Measurements from ENCODE around the gene GAB3. TPM values are rescaled to one million over a fixed set of nuclear protein-coding genes. Genes with fewer than 3 reads are reported as not detected.
"Not testable (repeated sequence)": the region's sequence is repeated elsewhere in the genome, so short reads cannot be mapped to it uniquely, and the experiment has no call there.

GAB3 gene
- total RNA-seq, 4 donors from 2014 or later = 3.5 to 7.4 (median 5.0) TPM

- H3K4me3 ChIP-seq = no peak overlapping the region
- no peaks in the 10 kb centered on the region for H3K36me3 ChIP-seq
- no peak overlapping the region for H3K27ac ChIP-seq
- no peaks in the 10 kb centered on the region for H3K27me3 ChIP-seq
- no peaks in the 10 kb centered on the region for H3K9me3 ChIP-seq
- no peak for DNase-seq
- no peaks in the 10 kb centered on the region for H3K4me1 ChIP-seq
- no peak for TF ChIP-seq POLR2A (IDR thresholded peaks at IDR 0.05)
- no peak for TF ChIP-seq CTCF (IDR thresholded peaks at IDR 0.05)
Measured at GRCh38 chrX:154693394-154693793, 57.5 kb downstream of the GAB3 start.

- DNase-seq, H3K4me1 ChIP-seq, H3K36me3 ChIP-seq, H3K4me3 ChIP-seq, H3K27me3 ChIP-seq, H3K9me3 ChIP-seq, H3K27ac ChIP-seq: not testable (repeated sequence)
Measured at GRCh38 chrX:154690438-154690837, 60.4 kb downstream of the GAB3 start.

GRCh38 chrX:154672084-154672483 lies 78.8 kb downstream of the GAB3 start:
- not testable (repeated sequence) for H3K36me3 ChIP-seq

GRCh38 chrX:154670848-154671247 lies 80.0 kb downstream of the GAB3 start:
- not testable (repeated sequence) for H3K27ac ChIP-seq, H3K36me3 ChIP-seq, H3K4me1 ChIP-seq, DNase-seq, H3K27me3 ChIP-seq, H3K9me3 ChIP-seq, H3K4me3 ChIP-seq

More at GRCh38 chrX:154672084-154672483, 78.8 kb downstream of the GAB3 start:
- not testable (repeated sequence) for H3K27me3 ChIP-seq, H3K27ac ChIP-seq, DNase-seq, H3K4me1 ChIP-seq, H3K9me3 ChIP-seq, H3K4me3 ChIP-seq

GRCh38 chrX:154661899-154662298 lies 89.0 kb downstream of the GAB3 start:
- Histone ChIP-seq H3K27ac (peak overlapping the region in 1 of 4 donors; percentile 10), H3K36me3 (no peaks in the 10 kb centered on the region), H3K9me3 (no peaks in the 10 kb centered on the region), H3K27me3 (no peaks in the 10 kb centered on the region), H3K4me3 (no peak overlapping the region), H3K4me1 (no peaks in the 10 kb centered on the region)
- no peak for DNase-seq
- no peak for TF ChIP-seq POLR2A (IDR thresholded peaks at IDR 0.05)
- TF ChIP-seq CTCF (IDR thresholded peaks at IDR 0.05) = no peak

- H3K27me3 ChIP-seq = no peaks in the 10 kb centered on the region
- H3K4me1 ChIP-seq = no peaks in the 10 kb centered on the region
- H3K27ac ChIP-seq = no peak overlapping the region
- TF ChIP-seq CTCF (IDR thresholded peaks at IDR 0.05) = no peak
- no peak for TF ChIP-seq POLR2A (IDR thresholded peaks at IDR 0.05)
- H3K9me3 ChIP-seq = no peaks in the 10 kb centered on the region
- H3K4me3 ChIP-seq = no peak overlapping the region
- DNase-seq = no peak
- no peaks in the 10 kb centered on the region for H3K36me3 ChIP-seq
Measured at GRCh38 chrX:154661170-154661569, 89.7 kb downstream of the GAB3 start.

- no peaks in the 10 kb centered on the region for H3K9me3 ChIP-seq
- H3K27me3 ChIP-seq = no peaks in the 10 kb centered on the region
- no peaks in the 10 kb centered on the region for H3K36me3 ChIP-seq
Measured at GRCh38 chrX:154660541-154660940, 90.3 kb downstream of the GAB3 start.

More at GRCh38 chrX:154660541-154660940, 90.3 kb downstream of the GAB3 start:
- DNase-seq = no peak
- Histone ChIP-seq H3K27ac (no peak overlapping the region), H3K4me3 (no peak overlapping the region), H3K4me1 (no peaks in the 10 kb centered on the region)
- TF ChIP-seq POLR2A (IDR thresholded peaks at IDR 0.05) (no peak), CTCF (IDR thresholded peaks at IDR 0.05) (no peak)
